Measurements from ENCODE around the gene TPSG1.

GRCh38 chr16:1211451-1212268 lies 13.4 kb downstream of the TPSG1 start:
- no peak for TF ChIP-seq CTCF (optimal IDR thresholded peaks at IDR 0.05 in 1 of 3, IDR thresholded peaks at IDR 0.05 in 1 of 3, conservative IDR thresholded peaks at IDR 0.05 in 1 of 3; ENCODE audit: extremely low read depth in 1 of 3, insufficient read depth in 2 of 3, low read length in 3 of 3)
- TF ChIP-seq EZH2 (IDR thresholded peaks at IDR 0.05; ENCODE audit: low read length), result no peak
